Measurements from ENCODE around the gene TIMP2.

The TIMP2 gene

DNA sequence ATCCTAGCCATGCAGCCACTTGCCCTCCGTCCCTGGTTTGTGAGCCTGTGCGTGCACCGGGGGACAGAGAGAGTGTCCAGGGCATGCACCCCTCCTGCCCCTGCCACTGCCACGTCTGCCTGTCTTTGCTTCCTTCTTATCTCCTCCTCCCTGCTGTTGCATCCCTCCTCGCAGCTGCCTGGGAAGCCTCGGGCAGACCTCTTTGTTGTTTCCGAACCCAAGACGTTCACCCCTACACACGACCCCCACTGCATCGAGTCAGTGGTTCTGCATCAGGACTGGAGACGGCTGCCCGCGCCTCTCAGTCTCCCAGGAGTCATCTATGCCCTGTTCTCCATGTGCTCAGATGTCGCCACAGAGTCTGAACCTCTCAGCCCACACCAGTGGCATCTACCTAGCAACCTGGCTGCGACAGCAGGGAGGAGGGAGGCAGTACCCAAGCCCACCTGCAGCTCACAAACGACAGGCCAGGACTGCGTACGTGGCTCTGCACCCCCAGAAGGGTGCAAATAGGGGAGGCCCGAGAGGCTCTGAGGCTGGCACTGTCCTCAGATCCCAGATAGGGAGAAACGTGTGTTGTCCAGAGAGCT, 5.2 kb downstream of the TIMP2 start:
- Histone ChIP-seq H3K27me3 (ENCODE audit: insufficient read depth, poor library complexity, severe bottlenecking) (no peaks in the 10 kb centered on the region), H3K4me1 (ENCODE audit: insufficient read depth, poor library complexity, severe bottlenecking) (peaks cover 19% of the 10 kb centered on the region), H3K27ac (ENCODE audit: poor library complexity, severe bottlenecking) (no peak overlapping the region), H3K36me3 (ENCODE audit: low read depth) (no peaks in the 10 kb centered on the region; the same call in 1 of the 2 replicates), H3K4me3 (ENCODE audit: severe bottlenecking) (no peak overlapping the region), H3K9me3 (ENCODE audit: severe bottlenecking) (no peaks in the 10 kb centered on the region)
- TF ChIP-seq CTCF (IDR thresholded peaks at IDR 0.05; ENCODE audit: poor library complexity, severe bottlenecking) = no peak
- no peak for DNase-seq (ENCODE audit: low spot score)
- no peak for ATAC-seq (ENCODE audit: low read depth)

DNA sequence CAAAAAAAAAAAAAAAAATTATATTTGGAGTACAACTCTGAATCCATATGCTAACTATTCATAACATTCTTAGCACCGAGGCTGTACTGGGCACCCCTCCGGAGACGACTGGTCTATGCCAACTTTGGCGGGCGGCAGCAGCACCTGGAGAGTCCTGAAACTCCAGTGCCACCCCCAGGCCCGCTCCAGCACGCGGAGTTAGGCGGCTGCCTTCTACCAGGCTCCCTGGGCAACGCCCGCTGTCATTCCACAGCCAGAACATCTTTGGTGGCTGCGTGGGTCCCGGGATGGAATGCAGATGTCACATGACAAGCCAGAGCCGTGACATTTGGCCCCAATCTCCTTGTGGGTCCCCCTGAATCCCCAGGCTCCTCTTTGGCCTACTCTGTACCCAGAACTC, 6.2 kb downstream of the TIMP2 start:
- DNase-seq (ENCODE audit: low spot score) = no peak
- no peak overlapping the region for H3K4me3 ChIP-seq (ENCODE audit: severe bottlenecking)
- no peaks in the 10 kb centered on the region for H3K27me3 ChIP-seq (ENCODE audit: insufficient read depth, poor library complexity, severe bottlenecking)
- no peak for ATAC-seq (ENCODE audit: low read depth)
- peaks cover 19% of the 10 kb centered on the region for H3K4me1 ChIP-seq (ENCODE audit: insufficient read depth, poor library complexity, severe bottlenecking)
- H3K27ac ChIP-seq (ENCODE audit: poor library complexity, severe bottlenecking) = no peak overlapping the region
- no peak for TF ChIP-seq CTCF (IDR thresholded peaks at IDR 0.05; ENCODE audit: poor library complexity, severe bottlenecking)
- H3K36me3 ChIP-seq (ENCODE audit: low read depth) = no peaks in the 10 kb centered on the region; the same call in 1 of the 2 replicates
- H3K9me3 ChIP-seq (ENCODE audit: severe bottlenecking) = no peaks in the 10 kb centered on the region

GRCh38 chr17:78917451-78918275, 7.5 kb downstream of the TIMP2 start:
- ATAC-seq (ENCODE audit: low read depth) (no peak), DNase-seq (ENCODE audit: low spot score) (no peak)
- Histone ChIP-seq H3K36me3 (ENCODE audit: low read depth) (no peaks in the 10 kb centered on the region; the same call in 1 of the 2 replicates), H3K4me1 (ENCODE audit: insufficient read depth, poor library complexity, severe bottlenecking) (peaks cover 16% of the 10 kb centered on the region), H3K27me3 (ENCODE audit: insufficient read depth, poor library complexity, severe bottlenecking) (no peaks in the 10 kb centered on the region), H3K4me3 (ENCODE audit: severe bottlenecking) (no peak overlapping the region), H3K9me3 (ENCODE audit: severe bottlenecking) (no peaks in the 10 kb centered on the region), H3K27ac (ENCODE audit: poor library complexity, severe bottlenecking) (no peak overlapping the region)
- no peak for TF ChIP-seq CTCF (IDR thresholded peaks at IDR 0.05; ENCODE audit: poor library complexity, severe bottlenecking)

GRCh38 chr17:78915872-78916632, 9.1 kb downstream of the TIMP2 start:
- peak; percentile 92 for ATAC-seq (ENCODE audit: low read depth)
- Histone ChIP-seq H3K27me3 (ENCODE audit: insufficient read depth, poor library complexity, severe bottlenecking) (no peaks in the 10 kb centered on the region), H3K36me3 (ENCODE audit: low read depth) (no peaks in the 10 kb centered on the region), H3K27ac (ENCODE audit: poor library complexity, severe bottlenecking) (peak overlapping the region; percentile 64), H3K4me1 (ENCODE audit: insufficient read depth, poor library complexity, severe bottlenecking) (peaks cover 16% of the 10 kb centered on the region), H3K4me3 (ENCODE audit: severe bottlenecking) (no peak overlapping the region), H3K9me3 (ENCODE audit: severe bottlenecking) (no peaks in the 10 kb centered on the region)
- no peak for TF ChIP-seq CTCF (IDR thresholded peaks at IDR 0.05; ENCODE audit: poor library complexity, severe bottlenecking)
- DNase-seq (ENCODE audit: low spot score) = no peak

Measured in RWPE2 (cell line).